HTR-8/SVneo (cell line): ENCODE measurements around the gene AGO4.
"Not testable (repeated sequence)": the region's sequence is repeated elsewhere in the genome, so short reads cannot be mapped to it uniquely, and the experiment has no call there.

ENCODE experiments used
- DNase-seq: peaks from one replicate; pipeline ENCODE4 v3.0.0; 2011; ENCODE audit warnings: low spot score, mixed read lengths; ENCODE audit not compliant: insufficient read length
- FAIRE-seq: peaks from 2 replicates; lab custom pipeline; 2011; peaks lifted over from hg19 to GRCh38; lab: Jason Lieb, UNC

Gene AGO4

DNA sequence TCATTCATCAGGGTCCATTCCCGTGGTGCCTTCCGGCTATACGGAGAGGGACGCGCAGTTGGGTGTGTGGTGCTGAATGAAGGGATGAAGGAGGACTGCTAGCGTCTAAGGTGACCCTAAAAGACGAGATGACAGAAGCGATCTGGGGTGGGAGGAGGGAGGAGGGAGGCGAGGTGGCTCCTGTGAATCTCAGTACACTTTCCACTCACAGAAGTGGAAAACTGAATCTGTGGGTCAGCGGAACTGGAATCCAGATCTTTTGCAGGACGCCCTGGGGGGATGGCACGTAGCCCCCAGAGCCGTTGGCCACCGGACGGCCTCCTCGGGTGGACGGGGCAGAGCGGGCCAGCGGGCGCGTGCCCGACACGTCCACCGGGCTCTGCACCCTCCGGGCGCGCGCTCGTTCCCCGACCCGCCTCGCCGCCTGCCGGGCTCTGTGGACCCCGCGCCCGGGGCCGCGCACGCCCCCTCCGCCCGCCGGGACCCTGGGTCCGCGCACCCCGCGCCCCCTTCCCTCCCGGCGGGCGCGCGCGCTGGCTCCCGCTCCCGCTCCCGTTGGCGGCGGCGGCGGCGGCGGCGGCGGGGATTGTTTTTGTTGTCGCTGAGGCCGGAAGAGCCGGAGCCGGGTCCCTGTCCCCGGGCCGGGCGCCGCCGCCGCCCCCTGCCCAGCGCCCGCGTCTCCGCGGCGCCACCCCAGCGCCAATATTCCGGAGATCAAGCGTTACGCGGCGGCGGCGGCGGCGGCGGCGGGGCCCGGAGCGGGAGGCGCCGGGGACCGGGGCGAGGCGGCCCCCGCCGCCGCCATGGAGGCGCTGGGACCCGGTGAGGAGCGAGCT lies at the start of gene AGO4:
TSS of gene AGO4 (plus strand) at position 403 of the 836 bp plus-strand sequence. CDS start at position 804, 401 bp downstream.
- DNase-seq (peak; percentile 67), FAIRE-seq (no peak)

DNA sequence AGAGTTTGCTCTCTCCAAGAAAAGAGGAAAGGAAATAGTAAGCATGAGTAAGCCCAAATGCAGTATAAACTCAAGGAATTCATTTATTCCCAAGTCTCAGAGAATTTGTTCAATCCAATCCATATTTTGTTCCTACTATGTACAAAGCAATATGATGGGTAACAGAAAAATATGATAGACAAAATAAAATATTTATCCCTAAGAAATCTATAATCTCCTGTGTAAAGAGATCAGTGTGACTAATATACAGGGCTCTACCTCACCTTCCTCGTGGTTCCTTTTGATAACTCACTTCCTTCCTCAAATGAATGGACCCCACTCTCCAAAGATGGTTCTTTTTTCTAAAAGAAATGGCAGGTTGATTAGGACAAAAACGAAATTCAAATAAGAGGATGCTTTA lies 45.7 kb upstream of the AGO4 start:
- no peak for FAIRE-seq
- no peak for DNase-seq

DNA sequence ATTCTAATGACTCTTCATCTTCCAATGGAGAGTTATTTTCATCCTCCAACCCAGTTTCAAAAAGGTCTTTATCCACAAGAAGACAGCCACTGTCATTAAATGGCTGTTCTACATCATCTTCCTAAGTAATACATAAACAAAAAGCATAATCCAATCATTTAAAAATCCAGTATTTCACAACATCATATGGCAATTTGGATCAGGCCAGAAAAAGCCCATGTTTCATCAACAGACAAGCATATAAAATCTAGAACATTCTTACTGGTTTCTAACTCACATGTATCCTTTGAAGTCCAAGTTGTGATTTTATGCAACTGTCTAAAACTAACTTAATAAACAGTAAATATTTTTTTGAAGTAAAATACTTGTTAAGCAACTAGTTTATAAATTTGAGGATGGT lies 44.6 kb upstream of the AGO4 start:
- no peak for FAIRE-seq
- no peak for DNase-seq

DNA sequence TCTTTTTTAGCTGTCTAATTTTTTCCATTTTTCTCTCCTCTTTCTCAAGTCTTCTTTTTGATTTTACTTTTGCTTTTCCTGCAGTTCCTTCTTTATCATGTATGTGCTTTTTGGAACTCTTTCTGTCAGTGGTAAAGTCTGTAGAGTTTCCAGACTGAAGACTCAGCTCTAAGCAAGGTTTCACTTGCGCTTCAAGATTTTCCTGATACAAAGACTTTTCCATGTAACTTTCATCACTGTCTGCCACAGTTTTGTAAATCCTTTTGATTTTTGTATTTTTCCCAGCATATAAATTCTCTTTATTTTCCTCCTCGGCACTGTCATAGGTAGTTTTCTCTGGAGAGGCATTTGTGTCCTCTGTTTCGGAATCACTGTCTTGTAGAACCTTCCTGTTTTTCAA lies 43.5 kb upstream of the AGO4 start:
- DNase-seq, result no peak
- no peak for FAIRE-seq

DNA sequence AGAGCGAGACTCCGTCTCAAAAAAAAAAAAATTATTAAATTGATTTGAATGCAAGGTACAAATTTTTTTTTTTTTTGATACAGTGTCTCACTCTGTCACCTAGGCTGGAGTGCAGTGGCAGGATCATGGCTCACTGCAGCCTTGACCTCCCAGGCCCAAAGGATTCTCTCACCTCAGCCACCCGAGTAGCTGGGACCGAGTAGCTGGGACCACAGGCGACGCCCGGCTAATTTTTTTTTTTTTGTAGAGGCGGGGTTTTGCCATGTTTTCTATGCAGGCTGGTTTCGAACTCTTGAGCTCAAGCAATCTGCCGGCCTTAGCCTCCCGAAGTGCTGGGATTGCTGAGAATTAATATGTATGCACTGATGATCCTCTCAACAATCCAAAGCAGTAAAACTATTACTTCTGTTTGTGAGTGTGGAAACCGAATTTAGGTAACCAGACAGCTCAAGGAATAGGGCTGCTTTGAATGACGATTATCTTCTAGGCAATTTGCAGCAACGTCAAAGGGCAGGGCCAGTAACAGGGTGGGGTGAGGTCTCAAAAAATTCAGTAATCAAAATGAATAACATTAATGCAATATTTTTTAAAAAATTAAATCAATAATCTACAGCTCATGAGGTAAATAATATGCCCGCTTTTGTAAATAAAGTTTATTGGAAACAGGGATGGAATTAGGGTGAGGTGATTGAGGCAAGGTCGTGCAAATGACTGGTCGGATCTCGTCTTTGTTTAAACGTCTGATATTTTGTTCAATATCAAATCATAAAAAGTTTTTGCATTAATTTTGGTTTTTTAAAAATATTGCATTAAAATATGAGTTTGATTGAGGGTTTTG lies 39.2 kb upstream of the AGO4 start:
- DNase-seq (no peak), FAIRE-seq (no peak)

DNA sequence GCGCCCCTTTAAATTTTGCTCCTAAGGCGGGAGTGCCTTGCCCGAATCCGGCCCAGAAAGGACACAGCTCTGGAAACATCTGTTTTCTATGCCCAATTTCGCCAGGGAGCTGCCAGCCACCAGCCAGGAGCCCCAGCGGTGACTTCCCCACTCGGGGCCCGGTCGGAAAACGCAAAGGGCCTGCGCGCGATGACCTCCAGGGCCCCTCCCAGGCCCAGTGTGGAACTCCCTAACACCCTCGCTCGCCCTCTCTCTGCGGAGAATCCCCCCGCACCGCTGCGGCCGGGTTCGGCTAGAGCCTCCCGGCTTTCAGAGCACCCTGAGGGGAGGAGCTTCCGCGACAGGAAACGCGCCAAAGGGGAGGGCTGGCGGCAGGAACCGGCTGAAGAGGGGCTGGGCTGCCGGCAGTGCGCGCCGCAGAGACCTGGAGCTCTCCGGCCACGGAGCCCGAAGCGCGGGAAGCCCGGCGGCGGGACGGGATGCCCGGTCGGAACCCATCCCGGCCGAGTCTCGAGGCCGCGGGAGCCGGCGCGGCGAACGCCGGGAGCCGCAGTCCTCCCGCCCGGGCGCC lies 38.5 kb upstream of the AGO4 start:
- DNase-seq (peak; percentile 85), FAIRE-seq (no peak)

DNA sequence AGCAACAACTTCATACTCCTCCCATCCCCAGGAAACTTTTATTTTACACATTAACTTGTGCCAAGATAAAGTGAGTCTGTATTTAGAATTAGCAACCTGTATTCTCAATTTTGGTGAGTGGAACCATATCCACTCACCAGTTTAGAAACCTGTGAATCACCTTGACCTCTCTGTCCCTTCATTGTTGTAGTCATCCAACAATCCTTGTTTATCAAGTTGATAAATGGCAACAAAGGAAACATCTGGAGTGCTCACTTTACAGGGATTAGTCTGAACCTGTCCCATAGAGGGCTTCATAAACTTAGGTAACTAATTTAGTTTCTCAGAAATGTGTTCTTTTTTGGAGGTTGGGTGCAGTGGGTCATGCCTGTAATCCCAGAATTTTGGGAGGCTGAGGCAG lies 34.1 kb upstream of the AGO4 start:
- DNase-seq (no peak), FAIRE-seq (no peak)

DNA sequence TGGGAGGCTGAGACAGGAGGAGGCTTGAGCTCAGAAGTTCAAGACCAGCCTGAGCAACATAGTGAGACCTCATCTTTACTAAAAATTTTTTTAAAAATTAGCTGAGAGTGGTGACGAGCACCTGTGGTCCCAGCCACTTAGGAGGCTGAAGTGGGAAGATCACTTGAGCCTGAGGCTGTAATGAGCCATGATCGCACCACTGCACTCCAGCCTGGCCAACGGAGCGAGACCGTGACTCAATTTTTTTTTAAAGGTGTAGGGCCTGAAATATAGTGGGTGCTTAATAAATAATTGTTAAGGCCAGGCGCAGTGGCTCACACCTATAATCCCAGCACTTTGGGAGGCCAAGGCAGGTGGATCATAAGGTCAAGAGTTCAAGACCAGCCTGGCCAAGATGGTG lies 31.6 kb upstream of the AGO4 start:
- DNase-seq, FAIRE-seq: not testable (repeated sequence)

DNA sequence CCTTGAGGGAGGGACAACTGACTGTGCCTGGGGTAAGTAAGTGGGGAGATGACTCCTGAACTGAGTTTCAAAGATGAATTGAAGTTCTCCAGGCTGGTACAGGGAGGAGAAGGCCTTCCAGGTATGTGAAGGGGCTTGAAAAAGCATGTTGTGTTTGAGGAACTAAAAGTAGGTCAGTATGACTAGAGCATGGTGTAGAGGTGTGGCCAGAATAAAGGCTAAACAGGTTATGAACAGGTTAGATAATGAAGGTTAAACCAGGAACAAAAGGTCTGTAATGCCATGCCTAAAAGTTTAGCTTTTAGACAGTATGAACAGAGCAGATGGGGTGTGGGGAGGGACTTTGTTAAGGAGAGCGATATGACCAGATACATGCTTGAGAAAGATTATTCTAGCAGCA lies 30.7 kb upstream of the AGO4 start:
- DNase-seq (no peak), FAIRE-seq (no peak)

DNA sequence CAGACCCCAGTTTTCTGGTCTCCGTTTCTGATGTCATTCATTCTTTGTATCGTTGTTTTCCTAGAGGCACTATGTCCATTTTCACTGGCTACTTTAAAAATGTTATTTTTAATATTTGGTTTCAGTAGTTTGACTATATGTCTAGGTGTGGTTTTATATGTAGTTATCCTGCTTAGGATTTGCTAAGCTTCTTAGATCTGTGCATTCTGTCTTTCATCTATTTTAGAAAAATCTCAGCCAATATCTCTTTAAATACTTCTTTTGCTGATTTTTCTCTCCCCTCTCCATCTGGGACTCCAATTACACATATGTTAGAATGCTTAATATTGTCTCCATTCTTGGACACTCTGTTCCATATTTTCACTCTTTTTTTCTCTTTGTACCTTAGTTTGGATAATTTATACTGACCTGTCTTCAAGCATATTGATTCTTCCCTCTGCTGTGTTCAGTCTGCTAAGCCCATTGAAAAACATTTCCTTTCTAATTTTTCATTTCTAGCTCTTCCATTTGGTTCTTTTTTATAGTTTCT lies 24.7 kb upstream of the AGO4 start:
- FAIRE-seq, result no peak
- no peak for DNase-seq

DNA sequence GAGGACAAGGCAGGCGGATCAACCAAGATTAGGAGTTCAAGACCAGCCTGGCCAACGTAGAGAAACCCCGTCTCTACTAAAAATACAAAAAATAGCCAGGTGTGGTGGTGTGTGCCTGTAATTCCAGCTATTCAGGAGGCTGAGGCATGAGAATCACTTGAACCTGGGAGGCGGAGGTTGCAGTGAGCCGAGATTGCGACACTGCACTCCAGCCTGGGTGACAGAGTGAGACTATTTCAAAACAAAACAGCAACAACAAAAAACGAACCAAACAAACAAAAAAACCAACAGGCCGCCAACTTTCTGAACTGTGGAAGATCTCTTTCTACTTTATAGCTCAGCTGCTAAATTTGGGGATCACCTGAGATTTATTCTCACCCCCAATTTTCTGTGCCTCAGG lies 23.5 kb upstream of the AGO4 start:
- DNase-seq, FAIRE-seq: not testable (repeated sequence)

DNA sequence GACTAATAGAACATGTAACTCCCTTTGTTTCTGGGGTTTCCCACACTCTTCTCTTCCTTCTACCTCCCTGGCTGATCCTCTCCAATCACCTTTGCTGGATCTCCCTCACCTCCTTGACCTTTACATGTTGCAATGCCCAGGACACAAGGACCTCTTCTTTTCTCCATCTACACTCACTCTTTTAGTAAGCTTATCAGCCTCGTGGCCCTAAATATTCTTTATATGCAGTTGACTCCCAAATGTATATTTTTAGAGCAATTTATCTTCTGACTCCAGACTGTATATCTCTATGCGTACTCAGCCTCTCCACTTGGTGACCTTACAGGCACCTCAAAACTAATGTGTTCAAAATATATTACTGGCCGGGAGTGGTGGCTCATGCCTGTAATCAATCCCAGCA lies 19.7 kb upstream of the AGO4 start:
- FAIRE-seq (no peak), DNase-seq (no peak)

DNA sequence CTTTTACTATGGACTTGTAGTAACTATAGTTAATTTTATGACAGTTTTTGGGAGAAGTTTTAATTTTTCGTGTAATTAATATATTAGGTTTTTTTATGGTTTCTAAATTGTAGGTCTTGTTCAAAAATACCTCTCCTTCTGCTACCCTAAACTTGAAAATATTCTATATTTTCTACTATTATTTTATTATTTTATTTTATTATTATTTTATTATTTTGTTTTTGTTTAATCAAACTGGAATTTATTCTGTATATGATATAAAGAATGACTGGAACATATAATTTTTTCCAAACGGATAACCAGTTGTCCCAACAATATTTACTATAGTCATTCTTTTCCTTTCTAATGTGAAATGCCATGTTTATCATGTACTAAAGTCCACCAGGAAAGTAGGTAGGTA lies 17.1 kb upstream of the AGO4 start:
- FAIRE-seq, result no peak
- no peak for DNase-seq

DNA sequence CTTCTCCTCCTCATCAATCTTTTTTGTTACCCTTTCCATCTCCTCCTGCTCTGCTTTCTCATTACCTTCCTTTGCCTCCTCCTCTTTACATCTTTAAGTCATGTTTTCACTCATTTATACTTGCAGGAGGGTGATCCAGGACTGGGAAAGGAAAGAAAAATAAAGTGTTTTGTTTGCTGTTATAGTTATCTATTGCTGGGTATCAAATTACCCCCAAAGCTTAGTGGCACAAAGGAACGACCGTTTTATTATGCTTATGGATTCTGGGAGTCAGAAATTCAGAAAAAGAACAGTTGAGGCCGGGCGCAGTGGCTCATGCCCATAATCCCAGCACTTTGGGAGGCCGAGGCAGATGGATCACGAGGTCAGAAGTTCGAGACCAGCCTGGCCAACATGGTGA lies 12.5 kb upstream of the AGO4 start:
- no peak for DNase-seq
- no peak for FAIRE-seq

DNA sequence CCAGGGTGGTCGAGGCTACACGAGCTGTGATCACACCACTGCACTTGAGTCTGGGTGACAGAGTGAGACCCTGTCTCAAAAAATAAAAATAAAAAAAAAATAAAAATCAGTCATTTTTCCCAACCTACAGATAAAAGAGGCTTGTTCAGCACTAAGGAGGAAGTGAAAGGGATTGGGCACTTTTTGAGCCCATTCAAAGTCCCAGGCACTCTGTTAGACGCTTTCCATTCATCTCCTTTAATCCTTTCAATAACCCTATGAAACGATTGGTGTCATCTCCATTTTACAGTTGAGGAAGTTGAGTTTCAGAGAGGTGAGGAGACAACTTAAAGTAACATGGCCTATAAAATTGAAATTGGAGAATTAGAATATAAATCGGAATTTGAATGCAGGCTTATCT lies 10.4 kb upstream of the AGO4 start:
- FAIRE-seq, result no peak

DNA sequence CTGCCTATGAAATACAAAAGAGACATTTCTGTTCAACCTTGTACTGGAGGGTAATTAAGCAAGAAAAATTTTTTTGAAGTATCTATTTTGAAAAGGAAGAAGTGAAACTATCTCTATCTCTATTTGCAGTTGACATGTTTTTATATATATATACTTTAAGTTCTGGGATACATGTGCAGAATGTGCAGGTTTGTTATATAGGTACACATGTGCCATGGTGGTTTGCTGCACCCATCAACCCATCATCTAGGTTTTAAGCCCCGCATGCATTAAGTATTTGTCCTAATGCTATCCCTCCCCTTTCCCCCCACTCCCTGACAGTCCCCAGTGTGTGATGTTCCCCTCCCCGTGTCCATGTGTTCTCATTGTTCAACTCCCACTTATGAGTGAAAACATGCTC lies 9.8 kb upstream of the AGO4 start:
- FAIRE-seq, DNase-seq: not testable (repeated sequence)

More for the DNA sequence above, 10.4 kb upstream of the AGO4 start:
- no peak for DNase-seq

DNA sequence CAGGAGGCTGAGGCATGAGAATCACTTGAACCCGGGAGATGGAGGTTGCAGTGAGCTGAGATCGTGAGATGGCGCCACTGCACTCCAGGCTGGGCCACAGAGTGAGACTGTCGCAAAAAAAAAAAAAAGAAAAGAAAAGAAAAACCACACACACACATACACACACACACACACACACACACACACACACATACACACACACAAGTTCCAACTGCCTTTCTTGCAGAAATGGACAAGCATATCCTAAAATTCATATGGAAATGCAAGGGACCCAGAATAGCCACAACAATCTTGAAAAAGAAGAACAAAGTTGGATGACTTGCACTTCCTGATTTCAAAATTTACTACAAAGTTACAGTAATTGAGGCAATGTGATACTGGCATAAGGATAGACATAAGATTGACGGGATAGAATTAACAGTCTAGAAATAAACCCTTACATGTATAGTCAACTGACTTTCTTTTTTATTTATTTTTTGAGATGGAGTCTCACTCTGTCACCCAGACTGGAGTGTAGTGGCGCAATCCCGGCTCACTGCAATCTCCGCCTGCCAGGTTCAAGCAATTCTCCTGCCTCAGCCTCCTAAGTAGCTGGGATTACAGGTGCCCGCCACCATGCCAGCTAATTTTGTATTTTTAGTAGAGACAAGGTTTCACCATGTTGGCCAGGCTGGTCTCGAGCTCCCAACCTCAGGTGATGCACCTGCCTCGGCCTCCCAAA lies 7.5 kb upstream of the AGO4 start:
- FAIRE-seq, DNase-seq: not testable (repeated sequence)

DNA sequence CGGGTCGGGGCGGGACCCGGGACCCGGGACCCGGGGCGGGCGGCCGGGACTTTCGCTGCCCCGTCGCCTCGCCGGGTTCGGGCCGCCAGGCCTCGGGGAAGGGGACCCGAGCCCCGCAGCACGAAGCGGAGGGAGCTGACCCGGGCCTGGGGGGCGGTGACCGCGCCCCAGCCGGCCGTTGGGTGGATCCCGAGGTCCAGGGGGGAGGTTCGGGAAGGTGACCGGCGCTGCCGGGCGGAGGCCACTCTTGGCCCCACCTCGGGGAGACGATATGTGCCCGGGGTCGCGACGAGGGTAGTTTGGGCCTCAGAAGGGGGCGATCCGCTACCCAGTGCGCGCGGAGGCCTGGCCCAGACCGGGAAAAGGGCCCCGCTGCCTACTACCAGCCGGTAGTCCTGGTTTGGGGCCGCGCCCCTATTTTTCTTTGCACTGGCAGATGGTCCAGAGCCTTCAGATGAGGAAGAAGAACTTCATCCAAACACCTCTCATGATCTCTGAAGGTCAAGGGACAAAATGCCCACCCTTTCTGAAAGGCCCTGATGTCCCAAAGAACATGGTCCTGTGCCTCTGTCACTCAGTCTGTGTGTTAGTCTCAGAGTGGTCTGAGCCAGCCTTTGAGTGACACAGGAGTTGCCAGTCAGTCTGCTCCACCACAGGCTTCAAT lies 766 bp downstream of the AGO4 start:
- FAIRE-seq (no peak), DNase-seq (peak; percentile 14)
